Rectal smooth muscle tissue (tissue), 1 donor: ENCODE data around the gene VEZT.

Experiments
- H3K27ac ChIP-seq: one replicate; pipeline ENCODE4 v1.7.0; 2013; ENCODE audit warnings: low read depth, low read length, inconsistent platforms
- H3K27me3 ChIP-seq: one replicate; pipeline ENCODE4 v1.7.0; 2013; ENCODE audit warnings: low read length; ENCODE audit not compliant: control insufficient read depth, insufficient read depth
- H3K36me3 ChIP-seq: one replicate; pipeline ENCODE4 v1.7.0; 2013; ENCODE audit warnings: low read length; ENCODE audit not compliant: control insufficient read depth, insufficient read depth
- H3K4me1 ChIP-seq: one replicate; pipeline ENCODE4 v1.7.0; 2013; ENCODE audit warnings: low read length; ENCODE audit not compliant: control insufficient read depth, insufficient read depth
- H3K4me3 ChIP-seq: one replicate; pipeline ENCODE4 v1.7.0; 2013; ENCODE audit warnings: low read length
- H3K9ac ChIP-seq: one replicate; pipeline ENCODE4 v1.7.0; 2013; ENCODE audit warnings: low read length

The VEZT gene

GRCh38 chr12:95203487-95204030, 14.0 kb upstream of the VEZT start:
- Histone ChIP-seq H3K27ac (peak overlapping the region; percentile 84), H3K4me1 (peaks cover 33% of the 10 kb centered on the region), H3K4me3 (no peak overlapping the region), H3K36me3 (no peaks in the 10 kb centered on the region), H3K27me3 (no peaks in the 10 kb centered on the region), H3K9ac (no peak overlapping the region)

GRCh38 chr12:95204141-95204866, 13.3 kb upstream of the VEZT start:
- Histone ChIP-seq H3K4me3 (no peak overlapping the region), H3K27me3 (no peaks in the 10 kb centered on the region), H3K27ac (peak overlapping the region; percentile 84), H3K9ac (no peak overlapping the region), H3K4me1 (peaks cover 33% of the 10 kb centered on the region), H3K36me3 (no peaks in the 10 kb centered on the region)

GRCh38 chr12:95205016-95205624, 12.5 kb upstream of the VEZT start:
- peak overlapping the region; percentile 84 for H3K27ac ChIP-seq
- H3K27me3 ChIP-seq: no peaks in the 10 kb centered on the region
- H3K4me1 ChIP-seq: peaks cover 32% of the 10 kb centered on the region
- H3K9ac ChIP-seq: no peak overlapping the region
- H3K4me3 ChIP-seq: no peak overlapping the region
- H3K36me3 ChIP-seq: peaks cover 1% of the 10 kb centered on the region

GRCh38 chr12:95205685-95206084, 11.9 kb upstream of the VEZT start:
- H3K9ac ChIP-seq: no peak overlapping the region
- peak overlapping the region; percentile 84 for H3K27ac ChIP-seq
- H3K27me3 ChIP-seq: no peaks in the 10 kb centered on the region
- H3K4me3 ChIP-seq: no peak overlapping the region
- H3K36me3 ChIP-seq: peaks cover 5% of the 10 kb centered on the region
- H3K4me1 ChIP-seq: peaks cover 26% of the 10 kb centered on the region

GRCh38 chr12:95206916-95207315, 10.7 kb upstream of the VEZT start:
- no peaks in the 10 kb centered on the region for H3K27me3 ChIP-seq
- H3K4me1 ChIP-seq: peaks cover 25% of the 10 kb centered on the region
- H3K27ac ChIP-seq: no peak overlapping the region
- H3K36me3 ChIP-seq: peaks cover 5% of the 10 kb centered on the region
- H3K9ac ChIP-seq: no peak overlapping the region
- no peak overlapping the region for H3K4me3 ChIP-seq

GRCh38 chr12:95207407-95207806, 10.2 kb upstream of the VEZT start:
- Histone ChIP-seq H3K9ac (no peak overlapping the region), H3K27me3 (no peaks in the 10 kb centered on the region), H3K4me1 (peaks cover 25% of the 10 kb centered on the region), H3K27ac (no peak overlapping the region), H3K36me3 (peaks cover 5% of the 10 kb centered on the region), H3K4me3 (no peak overlapping the region)

- H3K36me3 ChIP-seq: peaks cover 5% of the 10 kb centered on the region
- H3K27ac ChIP-seq: no peak overlapping the region
- H3K4me3 ChIP-seq: no peak overlapping the region
- H3K4me1 ChIP-seq: peaks cover 22% of the 10 kb centered on the region
- H3K27me3 ChIP-seq: no peaks in the 10 kb centered on the region
- no peak overlapping the region for H3K9ac ChIP-seq
Measured at GRCh38 chr12:95208678-95209077, 8.9 kb upstream of the VEZT start.

- Histone ChIP-seq H3K27me3 (no peaks in the 10 kb centered on the region), H3K4me1 (peaks cover 10% of the 10 kb centered on the region), H3K9ac (no peak overlapping the region), H3K27ac (no peak overlapping the region), H3K4me3 (no peak overlapping the region), H3K36me3 (peaks cover 5% of the 10 kb centered on the region)
Measured at GRCh38 chr12:95212586-95212985, 5.0 kb upstream of the VEZT start.

GRCh38 chr12:95213119-95213518, 4.5 kb upstream of the VEZT start:
- H3K9ac ChIP-seq: no peak overlapping the region
- H3K4me1 ChIP-seq: peaks cover 10% of the 10 kb centered on the region
- H3K27me3 ChIP-seq: no peaks in the 10 kb centered on the region
- no peak overlapping the region for H3K4me3 ChIP-seq
- peak overlapping the region; percentile 73 for H3K27ac ChIP-seq
- peaks cover 5% of the 10 kb centered on the region for H3K36me3 ChIP-seq

GRCh38 chr12:95213928-95214327, 3.7 kb upstream of the VEZT start:
- peak overlapping the region; percentile 73 for H3K27ac ChIP-seq
- no peak overlapping the region for H3K4me3 ChIP-seq
- no peaks in the 10 kb centered on the region for H3K27me3 ChIP-seq
- peaks cover 5% of the 10 kb centered on the region for H3K36me3 ChIP-seq
- no peak overlapping the region for H3K9ac ChIP-seq
- peaks cover 13% of the 10 kb centered on the region for H3K4me1 ChIP-seq

- H3K4me3 ChIP-seq: no peak overlapping the region
Measured at GRCh38 chr12:95214466-95214865, 3.1 kb upstream of the VEZT start.

GRCh38 chr12:95215949-95216348, 1.7 kb upstream of the VEZT start:
- Histone ChIP-seq H3K9ac (no peak overlapping the region), H3K36me3 (no peaks in the 10 kb centered on the region), H3K4me1 (peaks cover 21% of the 10 kb centered on the region), H3K4me3 (peak overlapping the region; percentile 66), H3K27me3 (no peaks in the 10 kb centered on the region), H3K27ac (peak overlapping the region; percentile 86)

More at GRCh38 chr12:95214466-95214865, 3.1 kb upstream of the VEZT start:
- peaks cover 16% of the 10 kb centered on the region for H3K4me1 ChIP-seq
- peak overlapping the region; percentile 64 for H3K27ac ChIP-seq
- peaks cover 5% of the 10 kb centered on the region for H3K36me3 ChIP-seq
- H3K27me3 ChIP-seq: no peaks in the 10 kb centered on the region
- H3K9ac ChIP-seq: no peak overlapping the region
